NB4 (cell line): Measurements from ENCODE around the gene PPT2.

Experiments used
- DNase-seq: peaks from one replicate; pipeline ENCODE4 v3.0.0; 2010; ENCODE audit warnings: low read depth
- H3K4me3 ChIP-seq: one replicate; pipeline ENCODE4 v1.5.1; 2011; ENCODE audit warnings: mild to moderate bottlenecking, low read depth, low read length, moderate library complexity
- MYC ChIP-seq: IDR thresholded peaks from 2 replicates; pipeline ENCODE4 v1.6.1; 2011; ENCODE audit warnings: low read depth, low read length
- POLR2A ChIP-seq: IDR thresholded peaks from 2 replicates; pipeline ENCODE4 v1.6.1; 2011; ENCODE audit warnings: mild to moderate bottlenecking; ENCODE audit not compliant: insufficient read length; ENCODE audit errors: extremely low read depth
- TF ChIP-seq, protein P1 (sequence below): IDR thresholded peaks from 2 replicates; pipeline ENCODE4 v1.6.1; 2011; ENCODE audit warnings: low read depth, low read length
- TF ChIP-seq, protein P2 (sequence below): IDR thresholded peaks from one replicate; pipeline ENCODE4 v1.5.1; 2012; ENCODE audit warnings: low read depth, low read length

The PPT2 gene

DNA sequence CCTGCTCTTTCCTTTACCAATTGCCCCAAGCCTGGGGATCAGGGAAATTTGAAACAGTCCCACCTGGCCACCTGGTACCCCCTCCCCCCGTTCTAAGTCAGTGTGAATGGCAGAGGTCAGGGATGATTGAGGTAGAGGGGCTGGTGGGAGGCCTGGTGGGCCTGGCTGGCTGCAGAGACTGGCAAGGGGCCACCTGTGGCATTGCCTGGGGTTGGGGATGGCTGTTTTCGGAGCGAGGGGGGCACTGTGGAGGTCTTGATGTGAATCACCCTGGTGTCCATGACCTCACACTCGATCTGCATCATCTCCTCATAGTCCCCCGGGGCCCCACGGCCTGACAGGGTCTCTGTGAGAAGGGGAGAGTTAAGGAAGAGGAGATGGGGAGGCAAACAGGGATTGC lies 38.3 kb upstream of the PPT2 start:
- no peak for DNase-seq
- H3K4me3 ChIP-seq: no peak overlapping the region
- TF ChIP-seq, protein P1, sequence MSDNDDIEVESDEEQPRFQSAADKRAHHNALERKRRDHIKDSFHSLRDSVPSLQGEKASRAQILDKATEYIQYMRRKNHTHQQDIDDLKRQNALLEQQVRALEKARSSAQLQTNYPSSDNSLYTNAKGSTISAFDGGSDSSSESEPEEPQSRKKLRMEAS: no peak
- TF ChIP-seq MYC (no peak), POLR2A (no peak)
- TF ChIP-seq, protein P2, sequence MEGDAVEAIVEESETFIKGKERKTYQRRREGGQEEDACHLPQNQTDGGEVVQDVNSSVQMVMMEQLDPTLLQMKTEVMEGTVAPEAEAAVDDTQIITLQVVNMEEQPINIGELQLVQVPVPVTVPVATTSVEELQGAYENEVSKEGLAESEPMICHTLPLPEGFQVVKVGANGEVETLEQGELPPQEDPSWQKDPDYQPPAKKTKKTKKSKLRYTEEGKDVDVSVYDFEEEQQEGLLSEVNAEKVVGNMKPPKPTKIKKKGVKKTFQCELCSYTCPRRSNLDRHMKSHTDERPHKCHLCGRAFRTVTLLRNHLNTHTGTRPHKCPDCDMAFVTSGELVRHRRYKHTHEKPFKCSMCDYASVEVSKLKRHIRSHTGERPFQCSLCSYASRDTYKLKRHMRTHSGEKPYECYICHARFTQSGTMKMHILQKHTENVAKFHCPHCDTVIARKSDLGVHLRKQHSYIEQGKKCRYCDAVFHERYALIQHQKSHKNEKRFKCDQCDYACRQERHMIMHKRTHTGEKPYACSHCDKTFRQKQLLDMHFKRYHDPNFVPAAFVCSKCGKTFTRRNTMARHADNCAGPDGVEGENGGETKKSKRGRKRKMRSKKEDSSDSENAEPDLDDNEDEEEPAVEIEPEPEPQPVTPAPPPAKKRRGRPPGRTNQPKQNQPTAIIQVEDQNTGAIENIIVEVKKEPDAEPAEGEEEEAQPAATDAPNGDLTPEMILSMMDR: no peak

DNA sequence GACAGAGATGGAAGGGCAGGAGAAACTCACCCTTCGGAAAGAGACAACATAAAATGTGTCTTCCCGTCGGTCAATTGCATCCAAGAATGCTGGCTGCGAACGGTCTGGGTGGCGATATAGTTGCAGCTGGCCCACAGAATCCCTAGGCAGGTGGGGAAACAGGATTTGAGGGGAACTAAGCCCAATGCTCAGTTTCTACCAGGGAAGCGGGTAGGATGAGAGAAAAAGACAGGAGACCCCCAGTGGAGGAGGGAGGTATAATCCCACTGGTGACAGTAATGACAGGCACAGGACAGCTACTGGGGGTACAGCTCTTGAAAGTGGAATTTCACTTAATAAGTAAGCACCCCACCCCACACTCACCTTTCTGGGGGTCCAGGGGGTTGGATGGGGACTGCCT lies 37.3 kb upstream of the PPT2 start:
- TF ChIP-seq MYC (no peak), POLR2A (no peak)
- TF ChIP-seq, protein P1: no peak
- TF ChIP-seq, protein P2: peak; percentile 69
- peak; percentile 44 for DNase-seq
- H3K4me3 ChIP-seq: no peak overlapping the region

DNA sequence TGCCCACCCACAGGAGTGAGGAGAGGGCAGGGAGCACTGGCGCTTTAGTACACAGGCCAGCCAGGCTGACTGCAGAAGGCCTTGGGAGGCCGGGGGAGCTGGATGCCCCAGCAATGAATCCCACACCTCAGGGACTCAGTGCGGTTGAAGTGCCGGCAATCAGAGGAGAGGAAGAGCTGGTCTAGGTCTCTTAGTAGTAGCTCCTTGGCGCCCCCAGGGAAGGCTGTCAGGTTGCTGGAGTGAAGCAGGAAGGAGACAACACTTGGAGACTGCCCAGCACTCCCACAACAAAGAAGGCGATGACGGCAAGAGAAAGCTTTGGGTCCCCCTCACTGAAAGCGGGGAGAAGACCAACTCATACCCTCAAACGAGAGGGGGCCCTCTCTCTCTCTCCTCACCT lies 36.5 kb upstream of the PPT2 start:
- H3K4me3 ChIP-seq: no peak overlapping the region
- TF ChIP-seq, protein P2: no peak
- TF ChIP-seq POLR2A: no peak
- TF ChIP-seq MYC: no peak
- TF ChIP-seq, protein P1: no peak
- no peak for DNase-seq

DNA sequence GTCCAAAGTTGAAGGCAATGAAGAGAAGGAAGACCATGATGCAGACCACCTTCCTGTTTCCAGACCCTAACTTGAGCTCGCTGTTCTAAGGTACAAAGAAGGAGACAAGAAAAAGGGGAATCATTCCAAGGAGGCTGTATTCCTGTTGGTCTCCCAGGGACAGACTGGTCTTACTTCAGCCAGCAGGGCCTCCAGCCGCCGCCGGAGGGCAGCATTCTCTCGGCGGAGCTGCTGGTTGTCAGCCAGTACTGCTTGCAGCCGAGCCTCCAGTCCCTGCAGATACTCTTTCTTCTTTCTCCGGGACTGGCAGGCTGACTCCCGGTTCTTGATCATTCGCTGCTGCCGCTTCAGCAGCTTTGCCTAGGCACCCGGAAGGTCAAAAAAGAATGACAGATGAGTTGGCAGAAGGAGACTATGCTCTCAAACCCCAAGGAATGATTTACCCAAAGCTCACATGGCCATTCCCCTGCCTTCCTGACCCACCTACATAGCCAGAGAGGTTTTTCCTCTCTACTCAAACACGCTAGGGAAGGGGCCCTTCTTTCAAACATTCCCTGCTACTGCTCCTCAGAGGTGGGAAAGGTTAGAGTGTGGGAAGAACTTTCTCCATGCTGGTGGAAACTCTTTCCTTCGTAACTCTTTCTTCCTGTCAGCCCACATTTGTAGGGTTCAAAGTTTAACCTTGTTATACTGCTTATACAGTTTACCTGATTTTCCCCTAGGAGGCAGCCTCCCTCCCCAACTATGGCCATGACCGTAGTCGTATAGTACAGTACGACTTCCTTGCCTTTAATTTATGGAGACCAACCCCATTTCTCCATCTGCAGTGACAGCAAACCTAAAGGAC lies 34.9 kb upstream of the PPT2 start:
- DNase-seq: peak; percentile 84
- TF ChIP-seq, protein P1: no peak
- no peak for TF ChIP-seq MYC
- TF ChIP-seq, protein P2: peak; percentile 94

DNA sequence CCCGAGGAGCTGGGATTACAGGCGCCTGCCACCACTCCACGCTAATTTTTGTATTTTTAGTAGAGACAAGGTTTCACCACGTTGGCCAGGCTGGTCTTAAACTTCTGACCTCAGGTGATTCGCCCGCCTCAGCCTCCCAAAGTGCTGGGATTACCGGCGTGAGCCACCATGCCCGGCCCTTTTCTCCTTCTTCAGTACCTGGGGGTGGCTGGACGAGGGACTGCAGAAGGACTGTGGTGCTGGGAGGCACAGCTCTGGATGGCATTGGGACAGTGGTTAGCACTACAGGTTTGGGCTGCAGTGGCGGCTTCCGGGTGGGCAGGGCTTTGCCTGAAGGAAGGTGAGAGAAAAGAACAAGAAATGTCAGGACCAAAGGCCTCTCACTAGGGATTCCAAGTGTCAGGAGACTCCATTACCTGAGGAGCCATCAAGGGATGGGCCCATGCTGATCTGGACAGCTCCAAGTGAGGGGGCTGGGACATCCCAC lies 33.3 kb upstream of the PPT2 start:
- H3K4me3 ChIP-seq: no peak overlapping the region
- TF ChIP-seq, protein P1: no peak
- TF ChIP-seq, protein P2: no peak
- no peak for TF ChIP-seq POLR2A
- no peak for TF ChIP-seq MYC
- no peak for DNase-seq

More for the DNA sequence above, 34.9 kb upstream of the PPT2 start:
- no peak overlapping the region for H3K4me3 ChIP-seq
